ENCODE data around the gene TTI1.

The TTI1 gene

DNA sequence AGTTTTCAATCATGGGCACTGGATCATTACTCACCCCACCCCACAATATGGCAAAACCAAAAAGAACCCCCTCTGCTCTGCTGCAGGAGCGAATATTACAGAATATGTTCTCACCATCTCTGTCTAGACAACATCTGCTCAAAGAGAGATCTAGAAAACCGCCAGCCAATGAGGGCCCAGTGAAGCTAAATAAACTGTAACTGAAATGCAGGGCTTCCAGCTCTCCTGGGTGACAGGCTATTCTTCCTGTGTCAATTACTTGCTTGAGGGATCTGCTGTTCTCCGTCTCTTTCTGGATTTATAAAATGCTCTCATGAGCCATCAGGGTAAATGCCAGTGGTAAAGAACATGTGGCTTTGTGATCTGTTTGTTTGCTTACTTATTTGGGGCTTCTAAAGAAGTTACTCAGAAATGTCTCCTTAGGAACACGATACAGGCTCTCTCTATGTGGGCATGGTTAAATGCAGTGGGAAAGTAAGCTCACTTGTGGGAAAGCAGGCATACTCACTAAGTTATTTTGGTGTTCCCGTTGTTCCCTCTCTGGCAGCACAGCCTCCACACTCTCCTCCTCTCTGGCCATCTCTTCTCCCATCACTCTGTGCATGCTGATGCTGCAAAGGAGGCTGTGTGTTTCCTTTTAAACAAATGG is 44.8 kb downstream of the TTI1 start:
- DNase-seq (ENCODE audit: low read depth in 3 of 3) = no peak

DNA sequence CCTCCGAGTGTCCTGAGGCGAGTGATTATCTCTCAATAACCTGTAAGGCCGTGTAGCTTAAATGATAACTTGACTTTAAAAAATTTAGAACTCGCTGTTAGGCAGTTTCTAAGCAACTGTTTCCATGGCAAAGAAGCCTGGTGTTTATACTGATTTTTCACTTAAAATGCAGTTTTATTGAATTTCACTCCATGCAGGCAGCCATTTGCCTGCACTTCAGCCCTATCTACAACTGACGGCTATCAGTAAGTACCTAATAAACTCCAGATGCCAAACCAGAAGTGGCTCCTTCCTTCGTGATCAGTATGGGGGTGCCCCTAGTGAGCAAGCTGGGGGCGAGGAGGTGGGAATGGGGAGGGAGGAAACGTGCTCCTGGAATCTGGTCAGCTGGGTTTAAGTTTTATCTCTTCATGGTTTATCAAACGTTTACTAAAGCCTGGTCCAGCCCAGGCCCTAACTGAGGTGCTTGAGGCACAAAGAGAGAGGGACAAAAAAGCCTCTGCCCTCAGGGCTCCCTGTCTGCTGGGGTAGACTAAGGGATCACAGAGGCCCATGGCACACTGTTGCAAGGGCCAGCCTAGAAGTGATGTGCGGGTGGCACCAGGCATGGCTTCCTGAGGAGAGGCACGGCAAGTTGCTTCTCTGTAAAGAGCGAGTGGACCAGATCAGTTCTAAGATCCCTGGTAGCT is 45.5 kb downstream of the TTI1 start:
- DNase-seq (ENCODE audit: low read depth in 3 of 3) = no peak

DNA sequence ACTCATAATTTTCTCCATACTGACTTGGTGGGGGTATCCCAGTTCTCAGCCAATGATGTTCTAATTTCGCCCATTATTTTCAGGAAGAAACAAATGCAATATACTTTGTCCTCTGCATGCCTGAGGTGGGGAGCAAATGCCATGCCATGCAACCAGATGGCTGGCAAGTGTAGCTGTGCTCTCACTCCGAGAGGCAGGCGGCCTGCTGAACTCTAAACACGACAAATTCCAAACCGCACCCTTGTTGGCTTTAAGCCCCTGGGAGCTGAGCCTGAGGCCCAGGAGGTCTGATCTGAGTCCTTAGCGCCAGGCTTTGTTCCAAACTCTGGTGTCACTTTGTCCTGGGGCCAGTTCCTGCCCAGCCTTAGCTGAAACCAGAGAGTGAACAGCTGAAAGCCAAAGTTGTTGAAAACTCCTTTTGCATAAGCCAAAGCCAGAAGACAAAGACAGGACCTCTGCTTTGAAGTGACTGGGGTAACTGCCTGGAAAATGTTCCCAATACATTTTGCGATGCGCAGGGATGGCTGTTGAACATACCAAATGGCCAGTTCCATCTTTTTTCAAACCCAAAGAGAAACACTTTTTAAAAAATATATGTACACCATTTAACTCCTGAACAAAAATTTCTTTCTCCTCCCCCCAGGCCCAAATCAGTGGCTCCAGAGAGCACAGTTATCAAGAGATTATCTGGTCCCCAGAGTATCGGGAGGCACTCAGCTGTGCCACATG is 46.2 kb downstream of the TTI1 start:
- no peak for DNase-seq (ENCODE audit: low read depth in 3 of 3)

DNA sequence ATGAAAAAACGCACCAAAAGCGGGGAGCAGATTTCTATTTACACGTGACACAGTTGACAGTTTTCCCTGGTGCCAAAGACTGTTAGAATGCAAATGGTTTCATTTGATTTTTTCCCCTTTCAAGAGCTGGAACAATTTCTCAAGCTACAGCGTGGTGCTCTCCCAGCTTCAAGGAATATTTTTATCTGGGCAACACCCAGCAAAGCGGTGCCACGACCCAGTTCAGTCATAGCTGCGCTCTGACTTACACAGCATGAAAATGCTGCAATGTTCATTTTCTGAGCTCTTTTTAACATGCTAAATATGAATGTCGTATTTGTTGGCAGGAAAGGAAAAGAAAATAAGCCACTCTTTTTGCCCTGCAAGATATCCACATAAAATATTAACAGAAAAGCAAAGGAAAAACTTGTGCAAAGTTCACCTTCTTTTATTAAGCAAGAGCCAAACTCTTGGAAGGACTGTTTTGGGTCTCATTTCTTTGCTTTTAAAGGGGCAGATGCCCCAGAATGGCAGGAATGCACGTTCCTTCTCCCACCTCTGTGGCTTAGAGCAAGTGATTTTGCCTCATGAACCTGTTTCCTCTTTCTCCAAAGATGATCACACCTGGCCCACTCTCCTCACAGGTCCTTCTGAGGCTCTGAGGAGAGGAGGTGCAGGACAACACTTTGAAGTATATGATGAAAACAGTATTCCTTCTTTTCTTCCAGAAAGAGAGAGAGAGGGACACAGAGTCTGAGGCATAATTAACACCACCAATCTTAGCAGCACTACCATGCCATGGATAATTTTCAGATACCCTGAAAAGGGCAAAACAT is 47.0 kb downstream of the TTI1 start:
- DNase-seq (ENCODE audit: low read depth in 3 of 3) = no peak

DNA sequence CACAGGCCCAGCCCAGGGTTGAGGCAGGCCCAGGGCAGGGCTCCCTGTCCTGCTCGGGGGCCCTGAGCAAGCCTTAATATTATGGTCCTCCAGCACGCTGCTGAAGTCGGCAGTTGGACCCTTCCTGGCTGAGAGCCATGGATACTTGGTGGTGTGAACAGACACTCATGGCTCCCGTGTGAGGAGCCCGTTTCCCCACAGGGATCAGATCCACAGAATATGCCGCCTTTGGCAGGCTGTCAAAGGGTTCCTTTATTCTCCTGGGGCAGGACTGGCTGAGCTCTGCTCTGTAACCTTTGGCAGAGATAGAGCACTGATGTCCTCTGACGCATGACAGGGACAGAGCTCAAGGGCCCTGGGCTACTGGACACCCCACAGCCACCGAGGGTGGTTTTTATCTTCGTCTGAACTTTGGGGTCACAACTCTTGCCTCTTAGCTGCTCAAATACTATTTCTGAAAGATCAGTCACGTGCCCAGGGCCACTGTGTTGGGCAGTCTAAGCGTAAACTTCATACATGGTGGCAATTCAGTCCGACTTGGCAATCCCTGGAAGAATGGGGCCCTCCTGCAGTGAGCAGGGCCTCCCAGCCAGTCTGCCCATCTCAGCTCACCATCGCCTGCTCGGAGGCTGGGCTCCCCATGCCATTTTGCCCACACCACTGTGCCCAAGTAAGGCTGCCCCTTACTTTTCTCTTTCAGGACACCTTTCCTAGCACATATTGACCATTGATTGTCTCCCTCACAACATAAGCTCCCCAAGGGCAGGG is 49.1 kb downstream of the TTI1 start:
- no peak for DNase-seq (ENCODE audit: low read depth in 3 of 3)

DNA sequence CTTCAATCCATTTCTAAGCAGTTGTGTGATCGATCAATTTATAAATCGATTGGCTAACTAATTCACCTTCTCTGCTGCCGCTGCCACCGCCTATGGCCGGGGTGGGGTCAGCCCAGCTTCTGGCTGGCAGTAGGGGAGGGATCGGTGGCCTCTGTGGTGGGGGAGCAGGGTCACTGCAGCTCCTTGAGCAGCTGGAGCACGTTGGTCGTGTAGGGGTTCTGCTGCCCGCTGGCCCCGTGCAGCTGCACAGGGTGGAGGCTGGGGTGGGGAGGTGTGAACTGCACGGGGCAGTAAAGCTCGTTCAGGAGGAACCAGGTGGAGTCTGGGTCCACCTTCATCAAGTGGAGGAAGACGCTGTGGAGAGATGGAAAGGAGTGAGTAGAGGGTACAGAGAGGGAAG is 50.0 kb downstream of the TTI1 start:
- DNase-seq (ENCODE audit: low read depth in 3 of 3) = no peak

DNA sequence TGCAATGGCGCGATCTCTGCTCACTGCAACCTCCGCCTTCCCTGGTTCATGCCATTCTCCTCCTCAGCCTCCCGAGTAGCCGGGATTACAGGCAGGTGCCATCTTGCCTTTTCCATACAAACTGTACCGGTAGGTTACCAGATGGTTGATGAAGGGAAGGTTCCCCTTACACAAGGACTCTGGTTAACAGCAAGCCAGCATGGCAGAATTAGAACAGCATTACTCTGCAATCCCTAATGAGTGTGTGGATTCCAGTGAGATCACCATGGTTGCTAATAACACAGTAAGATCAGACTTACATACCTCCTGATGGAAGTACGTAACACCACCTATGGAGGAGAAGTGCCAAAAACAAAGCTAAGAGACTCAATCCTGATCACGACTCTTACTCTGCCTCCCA is 51.7 kb downstream of the TTI1 start:
- DNase-seq (ENCODE audit: low read depth in 3 of 3) = no peak

DNA sequence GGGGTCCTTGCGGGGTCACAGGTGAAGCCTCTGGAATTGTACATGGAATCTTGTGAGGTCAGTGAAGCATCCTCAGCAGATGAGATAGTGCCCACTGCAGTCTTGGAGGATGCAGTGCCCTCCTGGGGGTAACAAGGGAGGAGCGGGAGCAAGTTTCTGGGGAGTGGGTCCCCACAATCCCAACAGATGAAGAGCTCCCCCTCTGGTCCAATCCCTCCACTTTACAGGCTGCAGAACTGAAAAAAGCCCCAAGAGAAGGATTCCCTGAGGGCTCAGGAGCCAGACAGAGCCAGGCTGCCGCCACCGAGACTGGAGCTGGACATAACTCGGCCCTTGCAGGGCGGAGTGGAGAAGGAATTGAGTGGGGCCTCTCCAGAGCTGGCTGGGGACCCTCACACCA is 52.4 kb downstream of the TTI1 start:
- no peak for DNase-seq (ENCODE audit: low read depth in 3 of 3)

DNA sequence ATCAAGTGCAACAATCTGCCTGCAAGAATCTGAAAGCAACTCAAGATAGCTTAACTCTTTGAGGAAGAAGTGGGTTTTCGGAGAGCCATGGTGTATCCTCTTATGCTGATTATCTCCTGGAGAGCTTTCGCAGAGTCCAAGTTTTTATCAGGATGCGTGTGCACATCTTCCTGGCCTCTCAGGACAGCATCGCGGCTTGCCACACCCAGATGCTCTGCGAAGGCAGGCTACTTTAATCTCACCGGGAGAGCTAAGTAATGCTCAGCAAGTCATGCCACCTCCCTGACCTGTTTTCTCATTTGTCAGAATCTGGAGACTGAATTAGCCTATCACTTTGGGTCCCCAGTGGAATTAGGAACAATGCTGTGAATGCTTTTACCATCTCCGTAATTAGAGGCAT is 52.9 kb downstream of the TTI1 start:
- DNase-seq (ENCODE audit: low read depth in 3 of 3) = no peak

DNA sequence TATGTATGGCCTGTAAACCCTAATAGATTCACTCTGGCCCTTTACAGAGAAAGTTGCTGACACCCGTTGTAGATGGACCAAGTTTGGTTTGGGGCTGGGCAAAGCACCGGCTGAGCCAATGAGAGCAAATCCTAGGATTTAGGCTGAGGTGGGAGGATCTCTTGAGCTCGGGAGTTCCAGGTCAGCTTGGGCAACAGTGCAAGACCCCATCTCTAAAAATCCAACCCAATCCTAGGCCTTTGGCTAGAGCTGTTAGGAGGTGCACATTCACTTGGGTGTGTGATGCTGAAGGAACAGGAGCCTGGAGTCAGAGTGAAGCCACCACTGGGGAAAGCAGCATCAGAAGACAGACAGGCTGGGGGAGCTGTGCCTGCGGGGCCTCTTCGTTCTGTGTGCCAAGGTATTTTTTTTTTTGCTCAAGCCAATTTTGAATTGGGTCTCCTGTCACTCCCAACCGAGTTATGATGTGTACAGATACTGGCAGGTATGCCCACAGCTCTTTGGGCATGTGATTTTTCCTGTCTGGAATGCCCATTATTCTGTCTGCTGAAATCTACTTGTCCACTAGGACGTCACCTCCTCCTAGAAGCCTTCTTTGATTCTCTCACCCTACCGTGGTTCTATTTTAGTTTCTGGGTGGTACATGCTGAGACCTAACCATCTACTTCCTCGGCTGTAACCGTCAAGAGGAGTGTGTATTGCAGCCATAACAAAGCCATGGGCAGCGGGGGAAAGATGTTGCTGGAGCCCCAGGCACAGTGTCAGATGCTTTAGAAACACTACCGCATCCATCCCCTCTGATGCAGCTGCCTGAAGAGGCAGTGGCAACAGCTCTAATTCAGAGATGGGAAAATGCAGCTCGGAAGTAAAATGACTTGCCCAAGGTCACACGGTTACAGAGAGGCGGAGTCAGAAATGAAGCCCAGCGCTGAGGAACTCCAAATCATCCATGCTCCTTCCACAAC is 54.0 kb downstream of the TTI1 start:
- DNase-seq (ENCODE audit: low read depth in 3 of 3) = no peak

DNA sequence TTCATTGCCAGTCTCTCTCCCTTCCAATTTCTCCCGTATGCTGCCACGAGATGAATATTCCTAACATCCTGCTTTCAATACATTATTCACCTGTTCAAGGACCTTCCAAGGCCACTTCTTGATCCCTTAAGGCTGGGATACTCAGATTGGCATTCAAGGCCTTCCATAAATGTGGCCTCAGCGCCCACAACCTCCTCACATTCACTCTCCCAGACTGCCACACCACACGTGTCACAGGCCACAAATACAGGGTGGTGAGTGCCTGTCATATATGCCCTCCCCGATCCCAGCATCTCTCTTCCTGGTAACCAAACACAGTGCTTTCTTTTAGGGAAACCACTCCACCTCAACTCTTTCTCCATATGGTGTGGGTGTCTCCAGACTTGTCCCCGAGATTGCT is 55.5 kb downstream of the TTI1 start:
- no peak for DNase-seq (ENCODE audit: low read depth in 3 of 3)

DNA sequence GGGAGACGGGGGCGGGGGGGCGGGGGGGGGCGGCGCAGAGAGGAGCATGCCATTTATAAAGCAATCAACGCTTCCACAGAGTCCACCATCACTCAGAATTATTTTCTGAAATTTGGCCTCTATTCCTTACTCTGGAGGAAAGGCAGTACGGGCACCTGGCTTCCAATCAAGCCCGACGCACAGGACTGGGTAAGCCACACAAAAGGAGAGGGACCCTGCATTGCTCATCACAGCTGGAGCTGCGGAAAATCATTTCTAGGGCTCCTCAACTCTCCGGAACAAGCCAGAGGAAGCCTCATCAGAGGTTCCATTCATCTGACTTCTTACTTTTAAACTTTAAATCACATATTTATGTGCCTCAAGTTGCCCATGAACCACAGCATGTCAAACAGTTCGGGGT is 55.9 kb downstream of the TTI1 start:
- no peak for DNase-seq (ENCODE audit: low read depth in 3 of 3)

DNA sequence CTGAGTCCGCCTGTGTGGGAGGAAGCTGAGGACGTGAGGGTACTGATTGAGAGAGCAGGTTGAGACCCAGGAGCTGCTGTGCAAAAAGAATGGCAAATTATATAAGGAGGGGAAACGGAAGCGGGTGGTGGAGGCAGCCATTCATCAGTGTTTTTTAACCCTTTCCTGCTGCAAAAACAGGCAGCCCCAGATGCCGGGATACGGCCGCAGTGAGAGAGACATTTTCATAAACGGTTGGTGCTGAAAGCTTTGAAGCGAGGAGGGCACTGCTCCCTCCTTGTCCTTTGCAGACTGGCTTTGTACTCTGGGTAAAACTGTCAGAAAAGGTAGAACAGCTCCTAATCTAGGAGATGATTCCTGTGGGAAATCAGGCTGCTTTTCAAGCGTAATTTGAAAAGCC is 56.4 kb downstream of the TTI1 start:
- DNase-seq (ENCODE audit: low read depth in 3 of 3) = no peak

DNA sequence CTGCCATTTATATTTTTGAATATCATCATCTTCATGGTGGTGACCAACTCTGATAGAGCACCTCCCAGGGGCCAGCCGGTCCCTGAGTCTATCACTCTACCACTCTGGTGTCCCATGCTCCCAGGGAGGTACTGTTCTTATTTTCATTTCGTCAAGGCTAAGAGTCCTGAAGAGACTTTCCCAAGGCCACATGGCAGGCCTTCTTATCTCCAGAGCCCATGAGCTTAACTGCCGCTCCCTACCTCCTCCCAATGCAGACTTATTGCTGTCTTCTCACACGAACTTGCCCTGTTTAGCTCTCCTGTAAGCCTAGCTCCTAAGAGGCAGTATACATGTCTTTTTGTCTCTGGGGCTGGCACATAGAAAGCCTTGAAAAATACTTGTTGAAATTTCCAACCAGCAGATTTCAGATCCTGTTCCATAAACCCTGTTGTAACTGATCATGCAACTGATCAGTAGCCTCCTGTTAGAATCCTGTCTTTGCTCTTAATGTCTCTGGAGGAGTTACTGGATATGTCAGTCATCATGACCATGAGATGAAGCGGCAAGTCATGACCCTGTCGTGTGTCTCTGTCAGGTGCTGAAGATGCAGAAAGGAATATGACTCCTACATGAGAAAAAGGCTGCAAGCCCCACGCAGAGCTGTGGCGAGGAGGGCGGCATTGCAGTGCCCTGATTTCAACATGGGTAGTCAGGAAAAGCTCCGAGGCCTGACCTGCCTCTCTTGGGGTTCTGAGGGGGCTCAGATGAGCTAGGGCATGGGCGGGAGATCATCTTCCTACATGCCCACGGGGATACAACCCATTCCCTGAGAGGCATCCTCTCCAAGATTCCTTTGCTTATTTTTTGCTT is 60.0 kb downstream of the TTI1 start:
- DNase-seq (ENCODE audit: low read depth in 3 of 3) = no peak

DNA sequence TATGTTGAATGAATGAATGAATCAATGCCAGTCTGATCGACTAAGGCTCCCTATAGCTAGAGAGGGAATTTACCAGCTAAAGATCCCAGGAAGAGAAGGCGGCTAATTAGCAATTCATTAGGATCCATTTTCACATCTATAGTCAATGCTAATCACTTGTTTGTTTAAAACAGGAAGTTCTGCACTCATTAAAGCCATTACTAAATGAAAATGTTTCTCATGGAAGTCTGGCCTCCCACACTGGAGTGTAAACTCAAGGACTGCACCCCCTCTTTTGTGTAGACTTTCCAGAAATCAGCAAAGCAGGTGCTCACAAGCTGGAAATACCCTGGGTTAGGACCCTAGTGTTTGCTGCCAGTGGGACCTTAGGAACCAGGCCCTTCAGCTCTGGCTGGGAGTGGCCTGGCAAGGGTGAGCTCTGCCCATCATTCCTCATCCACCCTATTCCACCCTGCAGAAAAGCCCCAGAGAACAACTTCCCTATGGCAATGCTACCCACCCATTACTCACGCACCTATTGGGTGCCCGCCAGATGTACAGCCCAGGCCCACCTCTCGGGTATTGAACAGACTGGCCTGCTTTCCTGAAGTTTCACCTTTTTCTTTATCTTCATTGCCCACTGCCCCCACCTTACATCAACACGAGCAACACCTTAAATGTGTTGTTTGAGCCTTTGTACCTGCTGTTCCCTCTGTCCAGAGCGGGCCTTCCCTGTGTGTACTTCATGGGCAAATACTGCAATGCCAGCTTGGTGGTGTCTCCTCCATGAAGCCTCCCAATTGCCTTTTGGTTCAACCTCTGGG is 60.8 kb downstream of the TTI1 start:
- DNase-seq (ENCODE audit: low read depth in 3 of 3) = no peak

DNA sequence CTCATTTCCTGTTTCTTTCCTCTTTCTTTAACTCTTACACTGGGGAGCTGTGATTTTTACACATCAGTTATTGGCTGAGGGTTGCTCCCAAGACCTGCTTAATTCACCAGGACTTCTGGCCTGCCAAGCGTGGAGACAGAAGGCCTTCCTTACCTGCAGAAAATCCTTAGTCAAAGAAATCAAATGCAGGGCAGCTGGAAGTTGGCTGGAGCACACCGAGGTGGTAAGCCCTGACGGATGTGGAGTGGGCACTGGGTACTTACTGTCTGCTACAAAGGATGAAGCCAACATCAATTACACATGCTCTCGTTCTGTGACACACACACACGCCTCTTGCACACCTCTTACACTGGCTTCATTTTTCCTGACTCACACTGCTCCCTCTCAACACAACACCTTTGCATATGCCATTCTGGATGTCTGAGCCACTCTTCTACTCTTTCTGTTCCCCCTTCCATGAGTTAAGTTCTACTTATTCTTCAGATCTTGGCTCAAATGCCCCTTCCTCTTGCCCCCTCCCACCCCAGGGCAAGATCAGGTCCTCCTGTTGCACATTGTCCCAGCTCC is 61.6 kb downstream of the TTI1 start:
- no peak for DNase-seq (ENCODE audit: low read depth in 3 of 3)

DNA sequence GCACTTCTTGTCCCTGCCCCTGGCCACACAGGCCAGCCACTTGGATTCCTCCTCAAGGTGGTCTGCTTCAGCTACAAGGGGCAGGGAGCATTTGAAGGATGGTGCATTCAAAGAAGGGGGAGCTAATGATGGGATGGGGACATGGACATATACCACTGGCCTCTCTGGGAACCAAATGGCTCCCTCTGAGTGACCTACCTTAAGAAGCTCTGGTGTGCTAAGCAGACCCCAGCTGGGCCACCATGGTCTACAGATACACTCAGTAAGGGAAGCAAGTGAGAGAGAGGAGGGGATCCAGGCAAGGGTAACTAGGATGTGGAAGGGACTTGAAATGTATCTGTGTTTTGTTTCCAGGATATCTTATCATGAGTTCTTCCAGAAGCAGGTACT is 62.4 kb downstream of the TTI1 start:
- DNase-seq (ENCODE audit: low read depth in 3 of 3) = no peak
